Cortex of kidney (tissue), 1 donor: ENCODE results near the gene DCP1B.

ENCODE experiments used
- DNase-seq: peaks from one replicate; lab custom pipeline; 2025; lab: John Stamatoyannopoulos, UW

DCP1B gene

GRCh38 chr12:1934831-1935230 lies 69.4 kb downstream of the DCP1B start:
- no peak for DNase-seq

GRCh38 chr12:1934068-1934467 lies 70.2 kb downstream of the DCP1B start:
- no peak for DNase-seq

- DNase-seq, result no peak
Measured at GRCh38 chr12:1933342-1934051, 70.8 kb downstream of the DCP1B start.

- DNase-seq, result no peak
Measured at GRCh38 chr12:1932264-1932777, 71.9 kb downstream of the DCP1B start.

GRCh38 chr12:1931642-1932041 lies 72.6 kb downstream of the DCP1B start:
- no peak for DNase-seq

GRCh38 chr12:1930803-1931597 lies 73.3 kb downstream of the DCP1B start:
- no peak for DNase-seq

- DNase-seq, result no peak
Measured at GRCh38 chr12:1929985-1930802, 74.1 kb downstream of the DCP1B start.

- no peak for DNase-seq
Measured at GRCh38 chr12:1929241-1929984, 74.8 kb downstream of the DCP1B start.

GRCh38 chr12:1928439-1929121 lies 75.7 kb downstream of the DCP1B start:
- DNase-seq, result no peak

- DNase-seq, result no peak
Measured at GRCh38 chr12:1927751-1928351, 76.4 kb downstream of the DCP1B start.

- no peak for DNase-seq
Measured at GRCh38 chr12:1927051-1927680, 77.1 kb downstream of the DCP1B start.

- no peak for DNase-seq
Measured at GRCh38 chr12:1926251-1926657, 78.0 kb downstream of the DCP1B start.

- no peak for DNase-seq
Measured at GRCh38 chr12:1925684-1926006, 78.6 kb downstream of the DCP1B start.

GRCh38 chr12:1924996-1925683 lies 79.1 kb downstream of the DCP1B start:
- no peak for DNase-seq

GRCh38 chr12:1922985-1923384 lies 81.3 kb downstream of the DCP1B start:
- no peak for DNase-seq

GRCh38 chr12:1922075-1922709 lies 82.1 kb downstream of the DCP1B start:
- no peak for DNase-seq

- DNase-seq, result no peak
Measured at GRCh38 chr12:1920971-1921370, 83.3 kb downstream of the DCP1B start.

- DNase-seq, result no peak
Measured at GRCh38 chr12:1920436-1920835, 83.8 kb downstream of the DCP1B start.

- no peak for DNase-seq
Measured at GRCh38 chr12:1919763-1920162, 84.5 kb downstream of the DCP1B start.
